Pancreas (tissue), 10 donors: Measurements from ENCODE around the gene FBXW4. TPM values are rescaled to one million over a fixed set of nuclear protein-coding genes. Genes with fewer than 3 reads are reported as not detected.

Source experiments
- ATAC-seq, 4 donors: fragments of 200-7000 bp; cut with Tn5 transposase; one replicate each; pipeline versions ENCODE4 v1.8.0 to v1.9.1; 2020; ENCODE audit warnings: mild to moderate bottlenecking in 4 of 4, moderate library complexity in 4 of 4
- DNase-seq, 6 donors: peaks; one replicate each; pipeline ENCODE4 v3.0.0-alpha.2; 2020
- FAIRE-seq: peaks from 2 replicates; lab custom pipeline; 2012; peaks lifted over from hg19 to GRCh38; lab: Jason Lieb, UNC
- H3K27ac ChIP-seq, 4 donors: fragments of 200-600 bp; sonication (generic); 1 replicate in 3 of 4; 2 replicates in 1 of 4; pipeline versions ENCODE4 v1.5.0 to v1.8.0; 2020
- H3K27me3 ChIP-seq, 4 donors: fragments of 200-600 bp; one replicate each; pipeline ENCODE4 v1.8.0; 2021
- H3K36me3 ChIP-seq, 3 donors: fragments of 200-600 bp; sonication (generic) in 1 of 3; one replicate each; pipeline versions ENCODE4 v1.5.0 to v1.8.0; 2020 to 2021
- H3K4me1 ChIP-seq, 3 donors: fragments of 200-600 bp; one replicate each; pipeline ENCODE4 v1.8.0; 2021
- H3K4me3 ChIP-seq, 4 donors: fragments of 200-600 bp; sonication (generic) in 2 of 4; one replicate each; pipeline versions ENCODE4 v1.5.0 to v1.8.0; 2020 to 2021
- H3K9me3 ChIP-seq, 4 donors: fragments of 200-600 bp; one replicate each; pipeline ENCODE4 v1.8.0; 2021
- WGBS, 2 donors: extraction: QIAGEN DNeasy Blood & Tissue Kit; methylation state at CpG; one replicate each; pipeline ENCODE4 v1.1.7; 2013; 5-methylcytosine and 5-hydroxymethylcytosine counted together
- intact Hi-C, 3 donors: fragments of 100-400 bp; cut with DNase I; formaldehyde crosslinking; loops; one replicate each; pipeline versions ENCODE4 v1.11.1 to v1.14.2; 2022
- polyA plus RNA-seq, 2 donors: library from polyadenylated mRNA; stranded (reverse); fragments of 200-250 nt; gene quantifications; one replicate each; pipeline ENCODE4 v1.2.3, GENCODE V29; 2013
- total RNA-seq, 6 donors: library from RNA; stranded (reverse); fragmentation: NEBNext Ultra II Directional in 4 of 6; extraction: Animal tissue kit (Norgen Biotek cat#: 25700) in 4 of 6; gene quantifications; one replicate each; pipeline versions ENCODE4 v1.2.1 to v1.2.4, GENCODE V29; 2021 to 2023
- TF ChIP-seq, protein P1 (sequence below), 4 donors: fragments of 200-600 bp; sonication (generic) in 3 of 4; IDR thresholded peaks; one replicate each; pipeline versions ENCODE4 v1.5.0 to v1.8.0; 2021; ENCODE audit warnings: antibody characterized with exemption in 4 of 4
- donor health status: healthy with polysubstance abuse.
- donor health status: DM: no; HTN: no; CAD: no; lungs with moderate emphysema.
- donor health status: DM: no; HTN: no; CAD: no.
- donor health status: control.
- donor health status: control.
- donor health status: Bipolar disorder and iron deficiency.
- donor health status: DM: yes; HTN: yes; CAD: no.
- donor health status: DM: no; HTN: no; CAD: no.
- donor health status: DM: no; HTN: no; CAD: no.
- donor health status: DM: yes; HTN: yes; CAD: no.

FBXW4 gene
- total and polyA plus RNA-seq, 8 donors, result 32.3 to 49.4 (median 40.0) TPM

DNA sequence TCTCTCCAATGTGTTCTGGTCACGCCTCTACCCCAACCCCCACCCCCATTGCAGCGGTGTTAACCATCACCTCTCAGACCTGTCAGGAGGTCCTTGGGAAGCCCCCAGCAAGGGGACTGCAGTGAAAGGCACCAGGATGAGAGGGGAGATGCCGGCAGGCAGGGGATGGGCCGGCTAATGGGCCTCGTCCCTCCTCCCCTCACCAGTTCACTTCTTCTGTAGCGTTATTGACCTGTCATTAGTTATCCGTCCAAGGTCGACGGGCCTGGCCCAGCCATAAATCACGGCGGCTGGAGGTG lies 125.7 kb downstream of the FBXW4 start:
- intact Hi-C loops, result loop anchor here in 1 of 3 donors (5.0 kb wide), 1 partner anchor 357 kb away; no protein-coding TSS in a partner anchor
- TF ChIP-seq, protein P1, sequence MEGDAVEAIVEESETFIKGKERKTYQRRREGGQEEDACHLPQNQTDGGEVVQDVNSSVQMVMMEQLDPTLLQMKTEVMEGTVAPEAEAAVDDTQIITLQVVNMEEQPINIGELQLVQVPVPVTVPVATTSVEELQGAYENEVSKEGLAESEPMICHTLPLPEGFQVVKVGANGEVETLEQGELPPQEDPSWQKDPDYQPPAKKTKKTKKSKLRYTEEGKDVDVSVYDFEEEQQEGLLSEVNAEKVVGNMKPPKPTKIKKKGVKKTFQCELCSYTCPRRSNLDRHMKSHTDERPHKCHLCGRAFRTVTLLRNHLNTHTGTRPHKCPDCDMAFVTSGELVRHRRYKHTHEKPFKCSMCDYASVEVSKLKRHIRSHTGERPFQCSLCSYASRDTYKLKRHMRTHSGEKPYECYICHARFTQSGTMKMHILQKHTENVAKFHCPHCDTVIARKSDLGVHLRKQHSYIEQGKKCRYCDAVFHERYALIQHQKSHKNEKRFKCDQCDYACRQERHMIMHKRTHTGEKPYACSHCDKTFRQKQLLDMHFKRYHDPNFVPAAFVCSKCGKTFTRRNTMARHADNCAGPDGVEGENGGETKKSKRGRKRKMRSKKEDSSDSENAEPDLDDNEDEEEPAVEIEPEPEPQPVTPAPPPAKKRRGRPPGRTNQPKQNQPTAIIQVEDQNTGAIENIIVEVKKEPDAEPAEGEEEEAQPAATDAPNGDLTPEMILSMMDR (IDR thresholded peaks at IDR 0.05), result no peak
- Histone ChIP-seq H3K27ac (no peak overlapping the region), H3K4me1 (peaks cover 7 to 12% (median 7%) of the 10 kb centered on the region in 3 donors), H3K27me3 (peaks cover 0 to 18% (median 2%) of the 10 kb centered on the region in 4 donors), H3K9me3 (no peaks in the 10 kb centered on the region), H3K36me3 (no peaks in the 10 kb centered on the region), H3K4me3 (peak overlapping the region in 1 of 4 donors; percentile 68)
- ATAC-seq, result no peak
- WGBS, 2 donors, result 6 to 7% methylated on average over 10 to 11 of the region's 11 CpGs
- DNase-seq, result no peak
- no peak for FAIRE-seq

DNA sequence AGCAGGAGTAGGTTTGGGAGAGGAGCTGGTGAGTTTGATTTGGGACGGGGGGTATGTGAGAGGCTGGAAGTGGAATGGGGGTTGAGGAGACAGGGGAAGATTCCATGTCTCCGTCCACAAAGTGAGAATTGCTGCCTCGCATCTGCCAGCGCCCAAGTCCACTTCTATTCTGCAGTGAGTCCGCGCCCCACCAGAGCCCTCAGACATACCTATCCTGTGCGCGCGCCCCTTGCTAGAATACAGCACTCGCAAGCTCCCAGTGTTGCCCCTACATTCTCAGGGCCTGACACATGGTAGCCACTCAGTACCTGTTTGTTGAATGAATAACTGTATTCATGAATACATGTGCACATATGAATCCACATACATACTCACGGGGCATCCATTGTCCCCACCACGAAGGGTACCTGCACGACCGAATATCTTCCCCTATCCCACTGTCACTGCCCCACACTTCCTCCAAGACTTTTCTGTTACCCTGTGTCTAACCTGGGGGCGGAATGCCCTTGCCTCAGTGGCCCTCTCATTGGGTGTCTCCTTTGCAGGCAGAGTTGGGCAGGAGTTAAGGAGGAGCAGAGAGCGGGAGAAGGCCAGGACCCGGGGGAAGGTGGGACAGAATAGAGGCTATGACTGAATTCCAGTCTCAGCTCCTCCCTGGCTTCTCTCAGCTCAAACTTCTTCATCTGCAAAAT lies 126.8 kb downstream of the FBXW4 start:
- no peaks in the 10 kb centered on the region for H3K36me3 ChIP-seq
- ATAC-seq (no peak), FAIRE-seq (no peak), DNase-seq (no peak)
- H3K27me3 ChIP-seq, result peaks cover 0 to 18% (median 2%) of the 10 kb centered on the region in 4 donors
- TF ChIP-seq, protein P1 (IDR thresholded peaks at IDR 0.05), result no peak
- WGBS, 2 donors, result 84 to 89% methylated on average over 17 of the region's 17 CpGs
- no peaks in the 10 kb centered on the region for H3K9me3 ChIP-seq
- H3K4me3 ChIP-seq, result no peak overlapping the region
- H3K4me1 ChIP-seq, result peaks cover 7 to 12% (median 7%) of the 10 kb centered on the region in 3 donors
- no peak overlapping the region for H3K27ac ChIP-seq
- intact Hi-C loops, result loop anchor here in 1 of 3 donors (5.0 kb wide), 1 partner anchor 356 kb away; no protein-coding TSS in a partner anchor

DNA sequence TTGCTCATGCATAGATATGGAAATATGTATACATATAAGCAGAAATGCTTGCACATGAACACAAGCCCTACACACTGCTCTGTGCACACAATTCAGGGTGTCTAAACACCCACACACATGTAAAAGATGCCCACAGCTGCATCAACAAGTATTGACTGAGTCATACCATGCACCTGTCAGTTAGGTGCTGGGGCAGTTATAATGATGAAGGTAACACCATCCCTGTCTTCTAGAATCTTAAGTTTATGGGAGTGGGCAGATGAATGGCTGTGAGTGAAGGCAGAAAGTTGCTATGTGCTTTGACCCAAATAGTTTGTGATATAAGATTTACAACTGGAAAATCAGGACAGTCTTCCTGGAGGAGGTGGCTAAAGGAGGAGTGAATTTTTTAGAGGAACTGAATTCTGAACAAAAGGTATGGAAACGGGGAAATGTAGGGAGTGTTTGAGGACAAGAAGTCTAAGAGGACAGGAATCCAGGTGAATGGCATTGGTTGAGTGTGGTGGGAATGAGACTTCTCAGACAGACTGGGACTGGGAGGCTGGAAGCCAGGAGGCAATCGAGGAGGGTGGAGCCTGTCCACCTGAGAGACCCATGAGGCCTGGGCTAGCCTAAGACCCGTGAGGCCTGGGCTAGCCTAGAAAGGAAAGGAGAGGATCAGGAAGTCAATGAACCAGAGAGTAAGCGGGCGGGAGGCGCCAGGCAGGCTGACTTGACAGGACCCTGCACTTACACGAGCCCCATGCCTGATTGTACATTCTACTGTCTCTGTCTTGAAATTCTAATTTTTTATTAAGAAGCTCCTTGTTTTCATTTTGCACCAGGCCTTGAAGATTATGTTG lies 127.6 kb downstream of the FBXW4 start:
- 64 to 75% methylated on average over 7 of the region's 7 CpGs for WGBS, 2 donors
- Histone ChIP-seq H3K9me3 (no peaks in the 10 kb centered on the region), H3K4me3 (no peak overlapping the region), H3K4me1 (peaks cover 7 to 12% (median 7%) of the 10 kb centered on the region in 3 donors), H3K36me3 (no peaks in the 10 kb centered on the region), H3K27ac (no peak overlapping the region), H3K27me3 (peaks cover 0 to 18% (median 2%) of the 10 kb centered on the region in 4 donors)
- FAIRE-seq (no peak), ATAC-seq (no peak), DNase-seq (no peak)
- intact Hi-C loops, result loop anchor here in 1 of 3 donors (5.0 kb wide), 1 partner anchor 355 kb away; no protein-coding TSS in a partner anchor
- TF ChIP-seq, protein P1 (IDR thresholded peaks at IDR 0.05), result no peak

DNA sequence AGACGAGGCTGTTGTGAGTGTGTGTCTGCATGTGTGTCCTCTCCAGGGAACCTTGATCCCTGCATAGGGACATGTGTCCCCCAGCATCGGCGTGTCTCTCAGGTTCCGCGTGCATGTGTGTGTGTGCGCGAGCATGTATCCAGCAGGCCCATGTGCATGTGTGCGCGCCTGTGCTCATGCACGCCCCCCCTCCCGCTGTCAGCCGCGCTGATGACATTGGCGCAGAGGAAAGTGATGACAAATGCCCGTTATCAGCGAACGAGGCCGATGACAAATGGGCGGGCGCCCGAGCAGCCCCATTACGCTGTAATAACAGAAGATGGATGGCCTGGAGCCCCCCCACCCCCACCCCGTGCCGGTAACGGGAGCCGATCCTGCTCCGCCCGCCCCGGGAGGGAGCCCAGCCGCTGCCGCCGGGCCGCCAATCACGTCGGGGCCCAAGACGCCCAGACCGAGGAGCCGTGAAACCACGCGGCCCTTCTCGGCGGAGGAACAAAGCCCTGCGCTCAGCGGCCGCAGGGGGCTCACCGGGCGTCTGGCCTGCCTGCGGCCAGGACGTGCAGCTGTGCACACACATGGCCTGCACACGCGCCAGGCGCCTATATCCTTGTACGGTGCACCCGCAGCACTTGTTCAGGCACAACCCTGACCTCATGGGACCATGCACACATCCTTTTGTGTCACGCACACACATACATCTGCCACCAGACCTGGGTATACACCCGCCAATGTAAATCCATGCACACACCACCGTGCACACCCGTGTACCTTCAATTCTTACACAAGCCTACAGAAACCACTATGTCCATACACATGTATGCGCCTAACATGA lies 128.4 kb downstream of the FBXW4 start:
- DNase-seq (peak in 1 of 6 donors; percentile 6), FAIRE-seq (no peak), ATAC-seq (peak in 1 of 4 donors; percentile 17)
- Histone ChIP-seq H3K9me3 (no peaks in the 10 kb centered on the region), H3K4me3 (peak overlapping the region in 1 of 4 donors; percentile 33), H3K4me1 (peaks cover 7 to 12% (median 7%) of the 10 kb centered on the region in 3 donors), H3K27me3 (peaks cover 0 to 18% (median 2%) of the 10 kb centered on the region in 4 donors), H3K36me3 (no peaks in the 10 kb centered on the region), H3K27ac (no peak overlapping the region)
- whole genome bisulfite sequencing, 2 donors, result 7 to 8% methylated on average over 59 of the region's 59 CpGs
- intact Hi-C loops, result loop anchor here in 1 of 3 donors (5.0 kb wide), 1 partner anchor 354 kb away; no protein-coding TSS in a partner anchor
- TF ChIP-seq, protein P1 (IDR thresholded peaks at IDR 0.05), result no peak
